K562 (cell line): ENCODE data around the gene ZNF620. TPM values are rescaled to one million over a fixed set of nuclear protein-coding genes. Genes with fewer than 3 reads are reported as not detected.

Experiments
- BCL6 ChIP-seq: fragments of 250-450 bp; sonication (Bioruptor Pico); IDR thresholded peaks from 2 replicates; pipeline ENCODE4 v1.4.0; 2020
- ELF1 ChIP-seq: fragments of 200-800 bp; sonication (Bioruptor generic); IDR thresholded peaks from 2 replicates; pipeline ENCODE4 v1.6.1; 2016; ENCODE audit warnings: missing genetic modification characterization, missing compliant biosample characterization
- HDAC1 ChIP-seq, 2 experiments: fragments of 450-650 bp; IDR thresholded peaks; 2 replicates each; pipeline ENCODE4 v1.6.1; 2016 to 2017; ENCODE audit warnings: inconsistent platforms in 1 of 2, mild to moderate bottlenecking in 1 of 2, moderate library complexity in 1 of 2
- KAT7 ChIP-seq: sonication (generic); formaldehyde crosslinking; IDR thresholded peaks from 2 replicates; pipeline ENCODE4 v1.8.0; 2022; ENCODE audit warnings: missing genetic modification reagents, mild to moderate bottlenecking, borderline replicate concordance
- NFATC3 ChIP-seq: fragments of 450-650 bp; IDR thresholded peaks from 2 replicates; pipeline ENCODE4 v1.6.1; 2017; ENCODE audit warnings: mild to moderate bottlenecking
- RBM17 ChIP-seq: fragments of 200-400 bp; formaldehyde crosslinking; IDR thresholded peaks from 2 replicates; pipeline ENCODE4 v1.6.1; 2017; ENCODE audit warnings: low read depth, mild to moderate bottlenecking, low read length, borderline replicate concordance
- SLC30A9 ChIP-seq: fragments of 250-450 bp; sonication (Bioruptor Pico); IDR thresholded peaks from 2 replicates; pipeline ENCODE4 v1.8.0; 2022; ENCODE audit warnings: mild to moderate bottlenecking, moderate library complexity
- SP1 ChIP-seq: sonication (generic); formaldehyde crosslinking; IDR thresholded peaks from 2 replicates; pipeline ENCODE4 v1.8.1; 2022; ENCODE audit warnings: mild to moderate bottlenecking, missing genetic modification reagents
- TEAD1 ChIP-seq, 2 experiments: fragments of 450-650 bp in 1 of 2; sonication (generic) in 1 of 2; formaldehyde crosslinking; IDR thresholded peaks; 2 replicates each; pipeline versions ENCODE4 v1.4.0 to v1.8.0; 2020 to 2022; ENCODE audit warnings: mild to moderate bottlenecking in 2 of 2, missing genetic modification reagents in 1 of 2
- ZFPM2 ChIP-seq: fragments of 250-450 bp; sonication (Bioruptor Pico); IDR thresholded peaks from 2 replicates; pipeline ENCODE4 v1.5.1; 2022; ENCODE audit warnings: mild to moderate bottlenecking
- polyA plus RNA-seq, 8 experiments: library from polyadenylated mRNA; depleted of rRNA in 4 of 8; stranded (reverse) in 5 of 8; unstranded in 3 of 8; fragments of >200 nt; fragmentation: Nextera tagmentation in 2 of 8; fragmentation: Illumina TruSeq in 1 of 8; extraction: Ambion mirVana in 2 of 8; extraction: Trizol in 1 of 8; gene quantifications; 2 replicates each; pipeline versions ENCODE4 v1.2.1 to v1.2.3, GENCODE V29; 2011 to 2014; ENCODE audit warnings: inconsistent platforms in 1 of 8, missing spikeins in 1 of 8
- total RNA-seq, 7 experiments: library from RNA; depleted of rRNA in 6 of 7; stranded (reverse); fragments of >200 nt in 6 of 7; fragmentation: Illumina TruSeq in 2 of 7; extraction: Trizol in 2 of 7; gene quantifications; 2 replicates each; pipeline versions ENCODE4 v1.2.1 to v1.2.3, GENCODE V29; 2011 to 2021; ENCODE audit warnings: low replicate concordance in 1 of 7
- TF ChIP-seq, protein P1 (sequence below): sonication (generic); formaldehyde crosslinking; IDR thresholded peaks from 2 replicates; pipeline ENCODE4 v1.8.0; 2022; ENCODE audit warnings: mild to moderate bottlenecking, missing genetic modification reagents, borderline replicate concordance
- TF ChIP-seq, protein P2 (sequence below): fragments of 250-450 bp; sonication (Bioruptor Pico); IDR thresholded peaks from 2 replicates; pipeline ENCODE4 v1.8.0; 2022; ENCODE audit warnings: moderate library complexity, mild to moderate bottlenecking, inconsistent platforms
- TF ChIP-seq, protein P3 (sequence below): fragments of 450-650 bp; IDR thresholded peaks from 2 replicates; pipeline ENCODE4 v1.7.1; 2018; ENCODE audit warnings: mild to moderate bottlenecking, low read depth; ENCODE audit not compliant: partially characterized antibody
- TF ChIP-seq, protein P4 (sequence below): fragments of 250-450 bp; sonication (Bioruptor Pico); IDR thresholded peaks from 2 replicates; pipeline ENCODE4 v1.8.0; 2022; ENCODE audit warnings: inconsistent platforms
- TF ChIP-seq, protein P5 (sequence below): fragments of 450-650 bp; IDR thresholded peaks from 2 replicates; pipeline ENCODE4 v1.7.0; 2016; ENCODE audit warnings: borderline replicate concordance

Gene ZNF620
- total and polyA plus RNA-seq, 9 of the 15 experiments (the other 6 are each of a cell fraction or from before 2014, with no cell fraction given) = 1.2 to 5.5 (median 3.3) TPM

DNA sequence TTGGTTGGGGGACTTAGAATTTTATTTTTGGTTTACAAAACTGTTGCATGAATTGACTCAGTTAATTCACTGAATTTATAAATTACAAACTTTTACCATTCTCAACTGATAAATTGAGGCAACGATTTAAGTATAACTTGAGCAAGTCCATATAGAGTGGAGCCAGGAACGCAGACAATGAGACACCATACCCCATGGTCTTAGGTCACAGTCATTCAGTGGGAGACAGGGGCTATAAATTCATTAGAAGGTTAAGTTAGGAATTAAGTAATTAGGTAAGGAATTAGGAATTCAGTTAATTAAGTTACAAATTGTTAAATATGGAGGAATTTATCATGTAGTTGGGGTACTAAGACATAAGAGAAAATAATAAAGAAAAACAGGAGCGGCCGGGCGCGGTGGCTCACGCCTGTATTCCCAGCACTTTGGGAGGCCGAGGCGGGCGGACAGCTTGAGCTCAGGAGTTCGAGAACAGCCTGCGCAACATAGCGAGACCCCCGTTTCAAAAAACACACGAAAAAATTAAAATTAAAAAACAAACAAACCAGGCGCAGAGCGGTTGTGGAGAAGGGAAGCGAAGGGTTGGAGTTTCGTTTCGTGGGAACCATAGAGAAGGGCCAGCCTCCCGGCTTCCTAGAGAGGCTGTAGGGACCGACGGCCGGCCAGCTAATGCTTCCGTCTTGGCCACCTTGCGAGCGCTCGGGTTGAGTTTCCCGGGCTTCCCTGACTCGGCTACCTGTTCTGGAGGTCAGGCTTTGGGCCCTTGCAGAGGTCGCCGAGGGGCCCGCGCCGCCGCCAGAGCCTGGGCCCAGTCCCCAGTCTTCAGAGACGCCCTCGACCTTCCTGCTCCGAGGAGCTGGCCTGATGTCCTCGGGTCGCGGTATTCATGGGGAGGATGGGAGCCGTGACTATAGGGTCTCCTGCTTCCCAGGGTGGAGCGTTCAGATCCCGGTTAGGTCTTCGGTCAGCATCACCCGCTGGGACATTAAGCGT lies 29.1 kb upstream of the ZNF620 start, which contains the start of gene ZNF619 (continued):
- TF ChIP-seq, protein P1, sequence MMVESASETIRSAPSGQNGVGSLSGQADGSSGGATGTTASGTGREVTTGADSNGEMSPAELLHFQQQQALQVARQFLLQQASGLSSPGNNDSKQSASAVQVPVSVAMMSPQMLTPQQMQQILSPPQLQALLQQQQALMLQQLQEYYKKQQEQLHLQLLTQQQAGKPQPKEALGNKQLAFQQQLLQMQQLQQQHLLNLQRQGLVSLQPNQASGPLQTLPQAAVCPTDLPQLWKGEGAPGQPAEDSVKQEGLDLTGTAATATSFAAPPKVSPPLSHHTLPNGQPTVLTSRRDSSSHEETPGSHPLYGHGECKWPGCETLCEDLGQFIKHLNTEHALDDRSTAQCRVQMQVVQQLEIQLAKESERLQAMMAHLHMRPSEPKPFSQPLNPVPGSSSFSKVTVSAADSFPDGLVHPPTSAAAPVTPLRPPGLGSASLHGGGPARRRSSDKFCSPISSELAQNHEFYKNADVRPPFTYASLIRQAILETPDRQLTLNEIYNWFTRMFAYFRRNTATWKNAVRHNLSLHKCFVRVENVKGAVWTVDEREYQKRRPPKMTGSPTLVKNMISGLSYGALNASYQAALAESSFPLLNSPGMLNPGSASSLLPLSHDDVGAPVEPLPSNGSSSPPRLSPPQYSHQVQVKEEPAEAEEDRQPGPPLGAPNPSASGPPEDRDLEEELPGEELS (CRISPR knock-in tag) = no peak
- TF ChIP-seq, protein P2, sequence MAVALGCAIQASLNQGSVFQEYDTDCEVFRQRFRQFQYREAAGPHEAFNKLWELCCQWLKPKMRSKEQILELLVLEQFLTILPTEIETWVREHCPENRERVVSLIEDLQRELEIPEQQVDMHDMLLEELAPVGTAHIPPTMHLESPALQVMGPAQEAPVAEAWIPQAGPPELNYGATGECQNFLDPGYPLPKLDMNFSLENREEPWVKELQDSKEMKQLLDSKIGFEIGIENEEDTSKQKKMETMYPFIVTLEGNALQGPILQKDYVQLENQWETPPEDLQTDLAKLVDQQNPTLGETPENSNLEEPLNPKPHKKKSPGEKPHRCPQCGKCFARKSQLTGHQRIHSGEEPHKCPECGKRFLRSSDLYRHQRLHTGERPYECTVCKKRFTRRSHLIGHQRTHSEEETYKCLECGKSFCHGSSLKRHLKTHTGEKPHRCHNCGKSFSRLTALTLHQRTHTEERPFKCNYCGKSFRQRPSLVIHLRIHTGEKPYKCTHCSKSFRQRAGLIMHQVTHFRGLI = no peak
- TF ChIP-seq ELF1 (tag) = peak; percentile 88
- TF ChIP-seq RBM17 = no peak
- no peak for TF ChIP-seq ZFPM2 (CRISPR knock-in tag)
- TF ChIP-seq HDAC1 (IDR thresholded peaks at IDR 0.05) = peak in 1 of 2 experiments; percentile 49; a peak in 2 of 4 replicates
- TF ChIP-seq, protein P3, sequence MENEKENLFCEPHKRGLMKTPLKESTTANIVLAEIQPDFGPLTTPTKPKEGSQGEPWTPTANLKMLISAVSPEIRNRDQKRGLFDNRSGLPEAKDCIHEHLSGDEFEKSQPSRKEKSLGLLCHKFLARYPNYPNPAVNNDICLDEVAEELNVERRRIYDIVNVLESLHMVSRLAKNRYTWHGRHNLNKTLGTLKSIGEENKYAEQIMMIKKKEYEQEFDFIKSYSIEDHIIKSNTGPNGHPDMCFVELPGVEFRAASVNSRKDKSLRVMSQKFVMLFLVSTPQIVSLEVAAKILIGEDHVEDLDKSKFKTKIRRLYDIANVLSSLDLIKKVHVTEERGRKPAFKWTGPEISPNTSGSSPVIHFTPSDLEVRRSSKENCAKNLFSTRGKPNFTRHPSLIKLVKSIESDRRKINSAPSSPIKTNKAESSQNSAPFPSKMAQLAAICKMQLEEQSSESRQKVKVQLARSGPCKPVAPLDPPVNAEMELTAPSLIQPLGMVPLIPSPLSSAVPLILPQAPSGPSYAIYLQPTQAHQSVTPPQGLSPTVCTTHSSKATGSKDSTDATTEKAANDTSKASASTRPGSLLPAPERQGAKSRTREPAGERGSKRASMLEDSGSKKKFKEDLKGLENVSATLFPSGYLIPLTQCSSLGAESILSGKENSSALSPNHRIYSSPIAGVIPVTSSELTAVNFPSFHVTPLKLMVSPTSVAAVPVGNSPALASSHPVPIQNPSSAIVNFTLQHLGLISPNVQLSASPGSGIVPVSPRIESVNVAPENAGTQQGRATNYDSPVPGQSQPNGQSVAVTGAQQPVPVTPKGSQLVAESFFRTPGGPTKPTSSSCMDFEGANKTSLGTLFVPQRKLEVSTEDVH = peak; percentile 67
- TF ChIP-seq SP1 (CRISPR knock-in tag) = peak; percentile 61; the same call in 1 of the 2 replicates
- TF ChIP-seq, protein P4, sequence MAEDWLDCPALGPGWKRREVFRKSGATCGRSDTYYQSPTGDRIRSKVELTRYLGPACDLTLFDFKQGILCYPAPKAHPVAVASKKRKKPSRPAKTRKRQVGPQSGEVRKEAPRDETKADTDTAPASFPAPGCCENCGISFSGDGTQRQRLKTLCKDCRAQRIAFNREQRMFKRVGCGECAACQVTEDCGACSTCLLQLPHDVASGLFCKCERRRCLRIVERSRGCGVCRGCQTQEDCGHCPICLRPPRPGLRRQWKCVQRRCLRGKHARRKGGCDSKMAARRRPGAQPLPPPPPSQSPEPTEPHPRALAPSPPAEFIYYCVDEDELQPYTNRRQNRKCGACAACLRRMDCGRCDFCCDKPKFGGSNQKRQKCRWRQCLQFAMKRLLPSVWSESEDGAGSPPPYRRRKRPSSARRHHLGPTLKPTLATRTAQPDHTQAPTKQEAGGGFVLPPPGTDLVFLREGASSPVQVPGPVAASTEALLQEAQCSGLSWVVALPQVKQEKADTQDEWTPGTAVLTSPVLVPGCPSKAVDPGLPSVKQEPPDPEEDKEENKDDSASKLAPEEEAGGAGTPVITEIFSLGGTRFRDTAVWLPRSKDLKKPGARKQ = no peak
- no peak for TF ChIP-seq SLC30A9 (CRISPR knock-in tag)
- TF ChIP-seq, protein P5, sequence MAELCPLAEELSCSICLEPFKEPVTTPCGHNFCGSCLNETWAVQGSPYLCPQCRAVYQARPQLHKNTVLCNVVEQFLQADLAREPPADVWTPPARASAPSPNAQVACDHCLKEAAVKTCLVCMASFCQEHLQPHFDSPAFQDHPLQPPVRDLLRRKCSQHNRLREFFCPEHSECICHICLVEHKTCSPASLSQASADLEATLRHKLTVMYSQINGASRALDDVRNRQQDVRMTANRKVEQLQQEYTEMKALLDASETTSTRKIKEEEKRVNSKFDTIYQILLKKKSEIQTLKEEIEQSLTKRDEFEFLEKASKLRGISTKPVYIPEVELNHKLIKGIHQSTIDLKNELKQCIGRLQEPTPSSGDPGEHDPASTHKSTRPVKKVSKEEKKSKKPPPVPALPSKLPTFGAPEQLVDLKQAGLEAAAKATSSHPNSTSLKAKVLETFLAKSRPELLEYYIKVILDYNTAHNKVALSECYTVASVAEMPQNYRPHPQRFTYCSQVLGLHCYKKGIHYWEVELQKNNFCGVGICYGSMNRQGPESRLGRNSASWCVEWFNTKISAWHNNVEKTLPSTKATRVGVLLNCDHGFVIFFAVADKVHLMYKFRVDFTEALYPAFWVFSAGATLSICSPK = no peak
- no peak for TF ChIP-seq NFATC3
- TF ChIP-seq KAT7 = 0 out of 2 replicates have a peak, but pooled peaks have one; percentile 57
- TF ChIP-seq TEAD1 (CRISPR knock-in tag; IDR thresholded peaks at IDR 0.05) = 0 out of 4 replicates have a peak, but pooled peaks of 1 of the 2 experiments have one; percentile 9
- TF ChIP-seq BCL6 (CRISPR knock-in tag) = no peak
